Adrenal gland (tissue), 5 donors: ENCODE data around the gene PANX2.

Experiments
- POLR2A ChIP-seq, 2 donors: fragments of 450-650 bp; IDR thresholded peaks; one replicate each; pipeline ENCODE4 v1.6.1; 2017; ENCODE audit warnings: antibody characterized with exemption in 2 of 2, mild to moderate bottlenecking in 2 of 2, moderate library complexity in 1 of 2
- TF ChIP-seq, protein P1 (sequence below), 6 experiments: fragments of 450-650 bp in 4 of 6; fragments of 200-600 bp in 2 of 6; sonication (generic) in 1 of 6; IDR thresholded peaks; 1 replicate in 5 of 6; 2 replicates in 1 of 6; pipeline versions ENCODE4 v1.5.1 to v1.8.0; 2016 to 2021; ENCODE audit warnings: antibody characterized with exemption in 6 of 6, mild to moderate bottlenecking in 2 of 6, moderate library complexity in 1 of 6
- donor health status: DM: no; HTN: no; CAD: no.

- TF ChIP-seq, protein P1, sequence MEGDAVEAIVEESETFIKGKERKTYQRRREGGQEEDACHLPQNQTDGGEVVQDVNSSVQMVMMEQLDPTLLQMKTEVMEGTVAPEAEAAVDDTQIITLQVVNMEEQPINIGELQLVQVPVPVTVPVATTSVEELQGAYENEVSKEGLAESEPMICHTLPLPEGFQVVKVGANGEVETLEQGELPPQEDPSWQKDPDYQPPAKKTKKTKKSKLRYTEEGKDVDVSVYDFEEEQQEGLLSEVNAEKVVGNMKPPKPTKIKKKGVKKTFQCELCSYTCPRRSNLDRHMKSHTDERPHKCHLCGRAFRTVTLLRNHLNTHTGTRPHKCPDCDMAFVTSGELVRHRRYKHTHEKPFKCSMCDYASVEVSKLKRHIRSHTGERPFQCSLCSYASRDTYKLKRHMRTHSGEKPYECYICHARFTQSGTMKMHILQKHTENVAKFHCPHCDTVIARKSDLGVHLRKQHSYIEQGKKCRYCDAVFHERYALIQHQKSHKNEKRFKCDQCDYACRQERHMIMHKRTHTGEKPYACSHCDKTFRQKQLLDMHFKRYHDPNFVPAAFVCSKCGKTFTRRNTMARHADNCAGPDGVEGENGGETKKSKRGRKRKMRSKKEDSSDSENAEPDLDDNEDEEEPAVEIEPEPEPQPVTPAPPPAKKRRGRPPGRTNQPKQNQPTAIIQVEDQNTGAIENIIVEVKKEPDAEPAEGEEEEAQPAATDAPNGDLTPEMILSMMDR (IDR thresholded peaks at IDR 0.05) = no peak
- TF ChIP-seq POLR2A (IDR thresholded peaks at IDR 0.05) = no peak
Measured at GRCh38 chr22:50169774-50170341, 673 bp upstream of the PANX2 start.
